Suprapubic skin (tissue), 4 donors: ENCODE measurements around the gene KRTCAP3.

Source experiments
- CTCF ChIP-seq, 2 donors: fragments of 200-600 bp in 1 of 2; fragments of 450-650 bp in 1 of 2; sonication (generic) in 1 of 2; IDR thresholded peaks; one replicate each; pipeline ENCODE4 v1.5.1; 2016 to 2019; ENCODE audit warnings: antibody characterized with exemption in 2 of 2, mild to moderate bottlenecking in 1 of 2, moderate library complexity in 1 of 2
- EP300 ChIP-seq: sonication (generic); formaldehyde crosslinking; IDR thresholded peaks from one replicate; pipeline ENCODE4 v1.6.1; 2017; ENCODE audit warnings: antibody characterized with exemption
- POLR2A ChIP-seq, 2 donors: fragments of 450-650 bp; IDR thresholded peaks; one replicate each; pipeline ENCODE4 v1.6.1; 2017; ENCODE audit warnings: antibody characterized with exemption in 2 of 2, mild to moderate bottlenecking in 2 of 2, moderate library complexity in 2 of 2
- POLR2AphosphoS5 ChIP-seq, 3 donors: sonication (generic); formaldehyde crosslinking; IDR thresholded peaks; one replicate each; pipeline ENCODE4 v1.6.1; 2017; ENCODE audit warnings: antibody characterized with exemption in 3 of 3

- TF ChIP-seq CTCF (IDR thresholded peaks at IDR 0.05) (no peak), EP300 (no peak), POLR2A (IDR thresholded peaks at IDR 0.05) (no peak), POLR2AphosphoS5 (IDR thresholded peaks at IDR 0.05) (no peak)
These were observed 14.3 kb upstream of the KRTCAP3 start for GRCh38 chr2:27427863-27428212.
